Sciatic nerve (tissue), 2 donors: Measurements from ENCODE around the gene CMPK2. TPM values are rescaled to one million over a fixed set of nuclear protein-coding genes. Genes with fewer than 3 reads are reported as not detected.

Source experiments
- ATAC-seq: fragments of 200-7000 bp; cut with Tn5 transposase; one replicate; pipeline ENCODE4 v1.9.1; 2020; ENCODE audit warnings: mild to moderate bottlenecking, moderate library complexity
- DNase-seq: peaks from one replicate; pipeline ENCODE4 v3.0.0-alpha.2; 2020; ENCODE audit warnings: low spot score
- intact Hi-C: fragments of 100-400 bp; cut with DNase I; formaldehyde crosslinking; loops from one replicate; pipeline ENCODE4 v1.14.2; 2022
- total RNA-seq: library from RNA; stranded (reverse); fragmentation: NEBNext Ultra II Directional; extraction: Animal tissue kit (Norgen Biotek cat#: 25700); gene quantifications from one replicate; pipeline ENCODE4 v1.2.1, GENCODE V29; 2021
- donor health status: DM: no; HTN: no; CAD: no.
- donor health status: DM: no; HTN: no; CAD: no.

The CMPK2 gene
- total RNA-seq, 1 donor from 2014 or later, result 4.1 TPM

GRCh38 chr2:6822406-6822805 lies 43.3 kb downstream of the CMPK2 start:
- ATAC-seq (no peak), DNase-seq (no peak)
- intact Hi-C loops, result no loop called here

DNA sequence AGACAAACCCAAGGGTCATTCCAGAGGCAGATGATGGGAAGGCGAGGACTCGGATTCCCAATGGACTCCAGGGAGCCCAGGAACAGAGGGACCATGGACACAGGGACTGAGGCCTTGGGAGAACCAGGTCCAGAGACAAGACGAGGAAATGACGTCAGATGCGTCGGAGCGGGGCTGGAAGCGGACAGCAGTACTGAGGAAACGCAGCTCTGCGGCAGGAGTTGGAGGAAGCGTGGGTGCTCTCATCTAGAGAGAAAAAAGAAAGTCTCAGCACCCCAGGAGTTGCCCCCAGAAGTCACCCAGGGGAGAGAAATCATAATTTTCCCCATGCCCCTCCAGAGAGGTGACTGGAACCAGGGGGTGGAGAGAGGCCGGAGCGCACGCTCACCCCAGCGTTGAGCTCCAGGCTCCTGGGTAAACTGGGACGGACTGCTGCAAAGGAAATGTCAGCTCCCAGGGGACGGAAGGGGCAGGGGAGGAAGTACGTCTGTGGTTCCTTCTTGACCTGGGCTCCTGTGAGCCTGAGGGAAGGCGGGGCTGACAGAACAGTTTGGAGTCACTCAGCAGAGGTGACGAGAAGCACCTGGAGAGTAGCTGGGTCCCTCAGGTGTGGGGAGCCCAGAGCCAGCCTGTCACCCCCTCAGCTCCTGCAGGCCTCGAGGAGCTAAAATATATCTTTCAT lies 44.7 kb downstream of the CMPK2 start:
- no peak for DNase-seq
- no peak for ATAC-seq
- intact Hi-C loops, result no loop called here

DNA sequence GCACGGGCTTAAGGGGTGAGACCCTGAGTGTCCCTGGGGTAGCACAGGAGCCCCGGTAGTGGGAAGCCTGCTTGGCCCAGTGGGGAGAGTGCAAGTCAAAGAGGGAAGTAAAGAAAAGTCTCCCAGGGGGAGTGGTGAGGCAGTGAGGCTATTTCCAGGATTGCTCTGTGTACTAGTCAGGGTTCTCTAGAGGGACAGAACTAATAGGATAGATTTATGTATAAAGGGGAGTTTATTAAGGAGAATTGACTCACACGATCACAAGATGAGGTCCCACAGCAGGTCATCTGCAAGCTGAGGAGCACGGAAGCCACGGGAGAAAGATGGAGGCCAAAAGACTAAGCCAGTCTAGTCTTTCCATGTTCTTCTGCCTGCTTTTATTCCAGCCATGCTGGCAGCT lies 45.5 kb downstream of the CMPK2 start:
- intact Hi-C loops, result no loop called here
- no peak for ATAC-seq
- DNase-seq, result no peak

DNA sequence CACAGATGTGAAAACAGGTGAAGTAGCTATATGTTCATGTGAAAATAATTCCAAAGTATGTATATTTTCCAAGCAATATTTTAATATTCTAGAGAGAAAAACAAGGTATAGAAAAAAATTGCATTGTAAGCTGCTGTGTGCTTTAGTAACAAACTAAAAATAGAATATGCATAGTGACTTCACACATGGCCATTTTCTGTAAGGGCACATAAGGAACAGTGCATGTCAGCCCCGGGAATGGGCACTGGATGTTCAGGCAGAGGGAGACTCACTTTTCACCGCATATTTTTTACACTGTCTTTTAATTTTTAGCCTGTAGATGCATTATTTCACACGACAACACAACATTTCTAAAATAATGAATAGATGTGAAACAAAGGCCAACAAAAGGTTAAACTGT lies 46.0 kb downstream of the CMPK2 start:
- ATAC-seq, result no peak
- intact Hi-C loops, result no loop called here
- DNase-seq, result no peak

GRCh38 chr2:6818012-6818411 lies 47.7 kb downstream of the CMPK2 start:
- ATAC-seq (no peak), DNase-seq (no peak)
- intact Hi-C loops, result no loop called here

GRCh38 chr2:6814869-6815268 lies 50.8 kb downstream of the CMPK2 start:
- ATAC-seq, result no peak
- no peak for DNase-seq
- intact Hi-C loops, result no loop called here

DNA sequence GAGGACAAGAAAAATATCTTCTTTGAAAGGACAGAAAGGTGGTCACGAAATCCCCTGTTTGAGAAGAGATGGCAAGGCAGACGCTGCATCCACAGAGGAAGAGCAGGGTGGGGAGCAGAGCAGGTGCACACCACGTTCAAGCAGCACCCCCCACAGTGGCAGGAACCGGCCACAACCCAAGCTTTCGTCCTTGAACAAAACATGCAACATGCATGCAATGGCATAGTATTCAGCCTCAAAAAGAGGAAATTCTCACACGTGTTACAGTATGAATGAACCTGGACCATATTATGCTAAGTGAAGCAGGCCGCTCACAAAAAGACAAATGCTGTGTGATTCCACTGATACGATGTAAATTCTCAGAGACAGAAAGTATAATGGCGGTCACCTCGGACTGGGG lies 51.4 kb downstream of the CMPK2 start:
- intact Hi-C loops, result no loop called here
- DNase-seq (no peak), ATAC-seq (no peak)

DNA sequence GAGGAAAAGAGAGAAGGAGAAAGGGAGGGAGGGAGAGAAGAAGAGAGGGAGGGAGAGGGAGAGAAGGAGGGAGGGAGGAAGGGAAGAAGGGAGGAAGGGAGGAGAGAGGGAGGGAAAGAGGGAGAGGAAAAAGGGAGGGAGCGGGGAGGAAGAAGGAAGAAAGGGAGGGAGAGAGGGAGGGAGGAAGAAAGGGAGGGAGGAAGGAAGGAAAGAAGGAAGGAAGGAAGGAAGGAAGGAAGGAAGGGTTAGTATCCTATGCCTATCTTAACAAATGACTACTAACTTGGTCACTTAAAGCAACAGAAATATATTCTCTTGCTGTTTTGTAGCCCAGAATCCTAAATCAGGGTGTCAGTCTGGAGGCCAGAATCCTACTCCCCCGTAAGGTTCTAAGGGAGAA lies 52.1 kb downstream of the CMPK2 start:
- no peak for ATAC-seq
- intact Hi-C loops, result no loop called here
- no peak for DNase-seq

- no peak for ATAC-seq
- DNase-seq, result no peak
- intact Hi-C loops, result no loop called here
Measured at GRCh38 chr2:6812857-6813530, 52.7 kb downstream of the CMPK2 start.

GRCh38 chr2:6810961-6811360 lies 54.7 kb downstream of the CMPK2 start:
- ATAC-seq, result no peak
- intact Hi-C loops, result no loop called here
- no peak for DNase-seq

GRCh38 chr2:6808426-6808825 lies 57.3 kb downstream of the CMPK2 start:
- no peak for DNase-seq
- no peak for ATAC-seq
- intact Hi-C loops, result no loop called here

DNA sequence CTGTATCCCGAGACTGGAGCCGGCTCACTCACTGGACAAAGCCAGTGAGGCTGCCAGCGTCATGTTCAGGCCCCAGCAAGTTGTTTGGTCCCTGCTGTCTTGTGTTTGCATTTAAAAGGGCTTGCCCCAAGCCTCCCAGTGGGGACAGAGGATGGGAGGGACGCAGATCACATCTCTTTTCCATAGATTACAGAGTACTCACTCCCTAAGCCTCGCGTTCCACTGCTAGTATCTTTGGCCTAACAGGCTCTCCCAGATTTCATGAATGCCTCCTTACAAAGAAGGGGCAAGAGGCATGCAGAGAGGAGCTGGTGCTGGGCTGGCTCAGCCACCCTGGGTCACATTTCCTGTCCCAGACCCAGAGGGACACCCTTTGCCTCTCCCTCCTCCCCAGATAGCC lies 59.1 kb downstream of the CMPK2 start:
- intact Hi-C loops, result no loop called here
- DNase-seq (no peak), ATAC-seq (no peak)

DNA sequence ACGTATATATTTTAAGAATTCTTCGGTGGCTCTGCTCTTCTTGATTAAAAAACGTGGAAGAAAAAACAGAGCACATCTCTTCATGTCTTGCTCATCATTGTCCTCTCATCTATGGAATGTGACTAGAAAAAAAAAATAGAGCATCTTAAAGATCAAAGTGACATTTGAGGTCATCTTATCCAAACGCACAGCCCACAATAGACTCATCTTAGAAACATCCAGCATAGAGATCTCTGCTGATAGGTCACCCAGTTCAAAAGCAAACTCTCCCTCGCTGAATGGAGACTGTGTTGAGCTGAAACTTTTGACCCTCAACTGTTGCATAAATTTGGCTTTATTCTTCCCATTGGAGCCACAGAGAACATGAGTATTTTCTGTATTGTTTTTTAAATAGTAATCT lies 65.2 kb downstream of the CMPK2 start:
- intact Hi-C loops, result no loop called here
- no peak for DNase-seq
- ATAC-seq, result no peak

Other genes starting within 250 kb of the CMPK2 start
- gene RSAD2, start 11.9 kb upstream of the CMPK2 start, total RNA-seq, result 7.5 TPM
- gene RNF144A, start 51.5 kb upstream of the CMPK2 start, total RNA-seq, result 42.5 TPM